Ectodermal cell (in vitro differentiated cells): ENCODE results near the gene NCBP3.

ENCODE experiments used
- H3K27ac ChIP-seq: 2 replicates; pipeline ENCODE4 v1.7.0; 2013; ENCODE audit warnings: mild to moderate bottlenecking, low read depth, low read length; ENCODE audit not compliant: insufficient read depth, poor library complexity, severe bottlenecking
- H3K27me3 ChIP-seq: 2 replicates; pipeline ENCODE4 v1.7.0; 2013; ENCODE audit warnings: mild to moderate bottlenecking, low read length; ENCODE audit not compliant: insufficient read depth, control insufficient read depth, poor library complexity, severe bottlenecking
- H3K36me3 ChIP-seq: one replicate; pipeline ENCODE4 v1.7.0; 2013; ENCODE audit warnings: low read length; ENCODE audit not compliant: control insufficient read depth, insufficient read depth
- H3K4me1 ChIP-seq: one replicate; pipeline ENCODE4 v1.7.0; 2013; ENCODE audit warnings: low read length; ENCODE audit not compliant: control insufficient read depth, insufficient read depth
- H3K4me3 ChIP-seq: 2 replicates; pipeline ENCODE4 v1.7.0; 2013; ENCODE audit warnings: low read depth, low read length, control low read depth; ENCODE audit not compliant: insufficient read depth
- H3K9me3 ChIP-seq: 2 replicates; pipeline ENCODE4 v1.7.0; 2013; ENCODE audit warnings: mild to moderate bottlenecking, low read length, moderate library complexity; ENCODE audit not compliant: control insufficient read depth
- WGBS, 2 experiments: methylation state at CpG; one replicate each; pipeline ENCODE4 v1.1.7; 2013; ENCODE audit warnings: missing lambda C conversion rate in 2 of 2; 5-methylcytosine and 5-hydroxymethylcytosine counted together

NCBP3 gene

DNA sequence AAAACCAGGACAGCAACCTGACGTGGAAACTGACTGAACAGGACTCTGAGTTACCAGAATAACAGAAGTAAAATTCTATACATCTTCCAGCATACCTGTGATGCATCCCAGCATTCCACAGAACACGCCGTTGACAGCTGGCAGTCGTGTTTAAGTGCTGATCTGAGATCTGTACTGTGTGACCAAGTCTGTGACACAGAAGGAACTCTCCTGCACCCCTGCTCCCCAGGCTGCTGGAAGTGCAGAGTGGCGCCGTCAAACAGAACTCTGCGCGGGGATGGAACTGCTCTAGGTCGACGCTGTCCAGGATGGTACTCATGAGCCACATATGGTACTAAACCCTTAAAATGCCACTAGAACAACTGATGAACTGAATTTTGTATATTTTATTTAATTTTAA is 44.3 kb downstream of the NCBP3 start:
- Histone ChIP-seq H3K4me3 (no peak overlapping the region), H3K9me3 (no peaks in the 10 kb centered on the region), H3K27ac (no peak overlapping the region), H3K36me3 (no peaks in the 10 kb centered on the region), H3K4me1 (no peaks in the 10 kb centered on the region), H3K27me3 (no peaks in the 10 kb centered on the region)
- 96% methylated on average over 10 of the region's 10 CpGs for WGBS, 2 experiments

DNA sequence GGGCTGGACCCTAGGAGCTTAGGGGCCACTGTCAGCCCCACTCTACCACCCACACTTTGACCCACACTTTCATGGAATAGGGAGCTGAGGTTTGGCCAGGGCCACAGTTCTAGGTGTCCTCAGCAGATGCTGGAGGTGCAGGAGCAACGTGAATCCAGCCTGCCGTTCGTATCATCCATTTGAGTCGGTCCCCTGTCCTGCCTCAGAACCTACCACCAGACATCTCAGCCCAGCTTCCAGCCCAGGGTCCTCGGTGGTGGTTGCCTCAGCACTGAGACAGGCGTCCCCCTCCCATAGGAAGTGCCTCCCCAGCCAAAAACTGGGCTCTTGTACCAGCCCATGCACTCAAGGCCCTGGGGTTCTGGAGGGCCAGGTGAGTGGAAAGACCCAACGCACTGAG is 44.7 kb downstream of the NCBP3 start:
- Histone ChIP-seq H3K4me1 (no peaks in the 10 kb centered on the region), H3K4me3 (no peak overlapping the region), H3K27me3 (no peaks in the 10 kb centered on the region), H3K27ac (no peak overlapping the region), H3K36me3 (no peaks in the 10 kb centered on the region), H3K9me3 (no peaks in the 10 kb centered on the region)
- WGBS, 2 experiments: 93% methylated on average over 7 of the region's 7 CpGs

DNA sequence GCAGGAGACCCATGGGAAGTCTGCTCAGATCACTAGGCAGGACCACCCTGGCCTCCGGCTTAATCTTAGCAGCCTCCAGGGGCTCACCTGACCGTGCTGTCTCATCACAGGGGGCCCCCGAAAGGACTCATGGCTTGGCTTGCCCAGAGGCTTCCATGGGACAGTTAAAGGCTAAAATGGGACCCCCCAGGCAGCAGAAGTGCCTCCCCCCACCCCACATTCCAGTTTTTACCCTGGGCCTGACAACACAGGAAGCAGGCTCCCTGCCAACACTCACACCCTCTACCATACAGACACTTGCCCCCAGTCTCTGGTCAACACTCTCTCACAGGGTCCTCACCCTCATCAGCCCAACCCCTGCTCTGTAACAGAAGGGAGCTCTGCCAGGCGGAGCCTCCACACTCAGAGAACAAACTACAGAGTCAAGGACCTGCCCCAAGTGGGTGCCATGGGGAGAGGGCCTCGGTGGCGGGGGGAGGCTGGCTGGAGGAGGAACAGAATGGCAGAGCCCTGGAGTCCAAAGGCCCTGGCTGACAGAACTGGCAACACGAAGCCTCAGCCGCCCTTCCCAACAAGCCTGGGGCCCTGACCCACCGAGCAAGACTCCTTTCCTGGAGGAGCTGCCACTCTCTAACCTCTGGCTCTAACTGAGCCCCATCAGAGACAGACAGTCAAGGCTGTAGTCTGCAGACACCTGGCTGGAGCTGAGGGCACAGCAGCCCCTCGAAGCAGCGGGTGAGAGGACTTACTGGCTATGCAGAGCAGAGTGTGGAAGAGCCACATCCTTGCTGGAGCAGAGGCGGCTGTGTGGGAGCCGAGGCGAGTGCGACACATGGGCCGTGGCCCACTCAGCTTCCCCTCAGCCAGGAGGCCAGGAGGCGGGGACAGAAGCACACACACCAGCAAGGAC is 45.4 kb downstream of the NCBP3 start, which contains the start of gene ITGAE:
TSS of gene ITGAE (minus strand) at position 827 of the 910 bp plus-strand sequence. CDS start at position 783, 44 bp downstream.
- 92 to 93% methylated on average over 17 of the region's 17 CpGs for WGBS, 2 experiments

DNA sequence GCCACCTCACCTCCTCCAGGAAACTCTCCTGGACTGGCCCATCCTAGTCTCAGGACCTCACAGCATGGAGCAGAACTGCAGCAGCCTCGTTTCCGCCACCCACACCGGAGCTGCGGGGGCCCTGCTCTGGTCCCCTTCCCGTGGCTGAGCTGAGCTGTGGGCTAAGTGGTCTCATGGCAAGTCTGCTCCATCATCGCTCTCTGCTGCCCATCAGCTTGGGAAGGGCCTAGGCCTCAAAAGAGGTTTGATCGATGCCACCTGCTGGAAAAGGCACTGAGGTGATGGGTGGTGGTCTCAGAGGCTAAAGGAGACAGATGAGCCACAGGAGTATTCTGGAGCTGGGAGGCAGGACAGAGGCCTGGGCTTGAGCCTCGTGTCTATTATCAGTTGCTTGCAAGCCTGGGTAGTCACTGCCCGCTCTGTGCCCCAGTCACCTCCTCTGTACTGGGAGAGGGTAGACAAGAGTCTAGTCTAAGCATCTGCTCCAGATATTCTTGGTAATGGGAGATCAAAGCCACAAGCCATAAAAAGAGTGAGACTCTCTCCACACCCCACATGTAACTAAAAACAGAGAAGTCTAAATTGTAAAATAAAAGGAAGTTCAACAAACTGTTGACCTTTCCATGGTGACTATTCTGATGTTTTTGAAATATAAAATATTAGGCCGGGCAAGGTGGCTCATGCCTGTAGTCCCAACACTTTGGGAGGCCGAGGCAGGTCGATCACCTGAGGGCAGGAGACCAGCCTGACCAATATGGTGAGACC is 46.7 kb downstream of the NCBP3 start:
- no peaks in the 10 kb centered on the region for H3K9me3 ChIP-seq
- WGBS, 2 experiments: 90 to 91% methylated on average over 12 of the region's 12 CpGs
- H3K27me3 ChIP-seq: no peaks in the 10 kb centered on the region
- no peak overlapping the region for H3K27ac ChIP-seq
- H3K4me1 ChIP-seq: no peaks in the 10 kb centered on the region
- no peak overlapping the region for H3K4me3 ChIP-seq
- no peaks in the 10 kb centered on the region for H3K36me3 ChIP-seq

More for the DNA sequence above, 45.4 kb downstream of the NCBP3 start, which contains the start of gene ITGAE:
- Histone ChIP-seq H3K4me3 (no peak within 1 kb of the TSS), H3K36me3 (no peaks in the 10 kb centered on the region), H3K27me3 (no peaks in the 10 kb centered on the region), H3K4me1 (no peaks in the 10 kb centered on the region), H3K27ac (no peak within 1 kb of the TSS), H3K9me3 (no peaks in the 10 kb centered on the region)

DNA sequence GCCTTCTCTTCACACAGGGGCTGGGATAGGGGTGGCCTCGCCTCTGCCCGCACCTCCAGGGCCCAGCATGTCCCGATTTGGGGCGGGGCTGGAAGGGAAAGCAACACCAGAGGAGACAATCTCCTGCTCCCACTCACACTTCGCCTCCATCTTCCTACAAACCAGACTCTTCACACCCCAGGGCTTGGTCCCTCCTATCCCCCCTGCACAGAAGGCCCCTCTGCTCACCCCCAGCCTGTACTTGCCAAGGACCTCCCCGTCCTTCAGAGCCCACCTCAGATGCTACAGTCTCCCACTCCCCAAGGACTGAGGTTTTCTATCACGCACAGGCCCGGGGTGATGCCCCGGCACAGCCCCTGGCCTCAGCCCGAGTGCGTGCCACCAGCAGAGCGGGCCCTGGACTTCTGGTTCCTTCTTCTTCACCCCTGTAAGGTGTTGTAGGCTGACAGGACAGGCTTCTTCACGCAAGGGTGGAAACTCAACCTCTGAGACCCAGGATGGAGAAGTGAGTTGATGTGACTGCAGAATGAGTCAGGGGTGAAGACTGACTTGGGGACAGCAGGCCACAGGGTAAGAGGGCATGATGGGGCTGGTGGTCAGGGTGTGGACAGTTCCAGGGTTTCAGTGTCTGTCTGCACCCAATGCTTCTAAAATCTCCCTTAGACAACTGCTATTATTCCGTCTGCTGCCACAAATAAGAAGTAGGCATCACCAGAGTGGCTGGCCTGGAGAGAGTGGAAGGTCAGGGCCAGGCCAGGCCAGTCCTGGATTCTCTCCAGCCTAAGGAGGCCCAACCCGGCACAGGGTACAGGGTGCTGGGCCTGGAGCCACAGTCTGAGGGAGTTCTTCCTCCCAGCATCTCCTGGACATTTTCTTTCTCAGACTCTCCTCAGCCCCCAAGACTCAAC is 47.5 kb downstream of the NCBP3 start:
- Histone ChIP-seq H3K27me3 (no peaks in the 10 kb centered on the region), H3K4me1 (no peaks in the 10 kb centered on the region), H3K4me3 (no peak overlapping the region), H3K9me3 (no peaks in the 10 kb centered on the region), H3K27ac (no peak overlapping the region), H3K36me3 (no peaks in the 10 kb centered on the region)
- 92 to 94% methylated on average over 15 of the region's 15 CpGs for WGBS, 2 experiments

DNA sequence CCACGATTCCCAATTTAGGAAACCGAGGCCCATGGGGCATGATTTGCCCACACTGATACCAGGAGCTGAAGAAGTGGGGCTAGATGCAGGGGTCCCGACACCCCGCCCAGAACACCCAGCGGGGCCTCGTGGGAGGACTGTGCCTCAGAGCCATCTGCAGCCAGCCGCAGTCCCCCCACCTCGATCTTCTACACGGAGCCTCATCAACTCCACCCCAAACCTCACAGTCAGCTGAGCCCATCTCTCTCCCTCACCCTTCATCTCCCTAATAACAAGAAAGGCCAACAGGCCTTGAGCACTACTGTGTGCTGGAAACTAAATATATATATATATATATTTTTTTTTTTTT is 49.2 kb downstream of the NCBP3 start:
- WGBS, 2 experiments: 93 to 96% methylated on average over 9 of the region's 9 CpGs
- Histone ChIP-seq H3K4me1 (no peaks in the 10 kb centered on the region), H3K27ac (no peak overlapping the region), H3K9me3 (no peaks in the 10 kb centered on the region), H3K4me3 (no peak overlapping the region), H3K27me3 (no peaks in the 10 kb centered on the region), H3K36me3 (no peaks in the 10 kb centered on the region)

DNA sequence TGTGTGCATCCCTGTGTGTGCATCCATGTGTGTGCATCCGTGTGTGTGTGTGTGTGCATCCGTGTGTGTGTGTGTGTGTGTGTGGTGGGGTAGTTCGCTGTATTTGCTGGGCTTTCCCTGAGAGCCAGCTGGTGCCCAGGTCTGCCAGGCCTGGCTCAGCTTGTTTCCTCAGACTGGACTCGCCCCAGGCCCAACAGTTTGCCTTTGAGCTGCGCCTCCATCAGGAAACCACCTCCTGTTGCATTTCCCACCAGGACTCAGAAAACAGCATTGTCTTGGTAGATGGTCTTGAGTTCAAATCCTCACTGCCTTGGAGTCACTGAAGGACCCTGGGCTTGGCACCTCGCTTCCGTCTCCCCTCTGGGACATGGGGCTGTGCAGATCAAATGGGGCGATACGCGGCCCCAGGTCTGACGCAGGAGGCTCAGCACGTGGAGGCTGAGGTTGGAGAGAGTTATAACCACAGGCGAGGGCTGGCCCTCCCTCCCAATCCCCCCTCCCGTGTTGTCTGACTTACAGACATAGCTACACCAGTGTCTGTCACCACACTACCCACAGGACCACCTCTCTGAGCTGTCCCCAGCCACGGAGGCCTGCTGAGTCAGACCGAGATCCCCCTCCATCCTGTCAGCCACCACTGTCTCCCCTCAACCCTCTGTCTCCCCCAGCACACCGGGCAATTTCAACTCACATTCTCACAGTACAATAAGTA is 49.8 kb downstream of the NCBP3 start:
- Histone ChIP-seq H3K27me3 (no peaks in the 10 kb centered on the region), H3K4me1 (no peaks in the 10 kb centered on the region), H3K9me3 (no peaks in the 10 kb centered on the region), H3K36me3 (no peaks in the 10 kb centered on the region), H3K4me3 (no peak overlapping the region), H3K27ac (no peak overlapping the region)
- 82 to 86% methylated on average over 16 to 17 of the region's 17 CpGs for WGBS, 2 experiments

DNA sequence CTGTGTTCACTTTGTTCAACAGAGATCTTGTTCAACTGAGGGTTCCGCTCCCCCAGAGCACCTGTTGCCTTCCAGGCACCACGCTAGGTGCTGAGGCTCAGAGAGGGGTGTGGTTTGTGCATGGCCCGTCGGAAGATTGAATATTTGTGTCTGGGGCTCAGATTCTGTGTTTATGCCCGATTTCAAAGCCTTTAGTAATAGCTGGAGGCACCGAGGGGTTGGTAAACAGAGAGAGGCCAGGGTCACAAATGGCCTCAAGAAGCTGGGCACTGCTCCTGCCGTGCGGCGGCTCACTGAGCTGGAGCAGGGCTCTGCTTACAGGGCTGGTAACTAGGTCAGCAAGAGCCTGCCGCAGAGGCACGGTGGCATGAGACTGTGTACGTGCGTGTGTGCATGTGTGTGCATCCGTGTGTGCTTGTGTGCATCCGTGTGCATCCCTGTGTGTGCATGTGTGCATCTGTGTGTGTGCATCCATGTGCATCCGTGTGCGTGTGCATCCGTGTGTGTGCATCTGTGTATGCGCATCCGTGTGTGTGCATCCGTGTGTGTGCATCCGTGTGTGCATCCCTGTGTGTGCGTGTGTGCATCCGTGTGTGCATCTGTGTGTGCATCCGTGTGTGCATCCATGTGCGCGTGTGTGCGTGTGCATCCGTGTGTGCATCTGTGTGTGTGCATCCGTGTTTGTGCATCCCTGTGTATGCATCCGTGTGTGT is 50.5 kb downstream of the NCBP3 start:
- Histone ChIP-seq H3K27me3 (no peaks in the 10 kb centered on the region), H3K4me1 (no peaks in the 10 kb centered on the region), H3K27ac (no peak overlapping the region), H3K4me3 (no peak overlapping the region), H3K36me3 (no peaks in the 10 kb centered on the region), H3K9me3 (no peaks in the 10 kb centered on the region)
- WGBS, 2 experiments: 88 to 91% methylated on average over 31 of the region's 31 CpGs
